Mucosa of rectum (tissue), 2 donors: Measurements from ENCODE around the gene SSPN.

Source experiments
- H3K27ac ChIP-seq, 2 donors: one replicate each; pipeline ENCODE4 v1.7.0; 2013; ENCODE audit warnings: inconsistent platforms in 2 of 2, low read depth in 2 of 2, low read length in 2 of 2
- H3K27me3 ChIP-seq, 2 donors: one replicate each; pipeline ENCODE4 v1.7.0; 2013; ENCODE audit warnings: low read length in 2 of 2; ENCODE audit not compliant: control insufficient read depth in 2 of 2, insufficient read depth in 2 of 2
- H3K36me3 ChIP-seq, 2 donors: one replicate each; pipeline ENCODE4 v1.7.0; 2013; ENCODE audit warnings: low read length in 2 of 2; ENCODE audit not compliant: control insufficient read depth in 2 of 2, insufficient read depth in 2 of 2
- H3K4me1 ChIP-seq, 2 donors: one replicate each; pipeline ENCODE4 v1.7.0; 2013; ENCODE audit warnings: low read length in 2 of 2, mild to moderate bottlenecking in 1 of 2; ENCODE audit not compliant: control insufficient read depth in 2 of 2, insufficient read depth in 2 of 2
- H3K4me3 ChIP-seq, 2 donors: one replicate each; pipeline ENCODE4 v1.7.0; 2013; ENCODE audit warnings: low read length in 2 of 2
- H3K9ac ChIP-seq, 2 donors: one replicate each; pipeline ENCODE4 v1.7.0; 2013; ENCODE audit warnings: low read length in 2 of 2, low read depth in 1 of 2, mild to moderate bottlenecking in 1 of 2
- H3K9me3 ChIP-seq, 2 donors: one replicate each; pipeline ENCODE4 v1.7.0; 2013; ENCODE audit warnings: low read length in 2 of 2; ENCODE audit not compliant: control insufficient read depth in 2 of 2
- donor health status: healthy.
- donor health status: Normal muscosa, but diverticular disease.

SSPN gene

GRCh38 chr12:26272851-26273250 is 77.5 kb downstream of the SSPN start:
- Histone ChIP-seq H3K9ac (no peak overlapping the region), H3K4me1 (peaks cover 8 to 26% of the 10 kb centered on the region in 2 donors), H3K9me3 (no peaks in the 10 kb centered on the region), H3K4me3 (no peak overlapping the region), H3K36me3 (no peaks in the 10 kb centered on the region), H3K27me3 (no peaks in the 10 kb centered on the region), H3K27ac (no peak overlapping the region)

DNA sequence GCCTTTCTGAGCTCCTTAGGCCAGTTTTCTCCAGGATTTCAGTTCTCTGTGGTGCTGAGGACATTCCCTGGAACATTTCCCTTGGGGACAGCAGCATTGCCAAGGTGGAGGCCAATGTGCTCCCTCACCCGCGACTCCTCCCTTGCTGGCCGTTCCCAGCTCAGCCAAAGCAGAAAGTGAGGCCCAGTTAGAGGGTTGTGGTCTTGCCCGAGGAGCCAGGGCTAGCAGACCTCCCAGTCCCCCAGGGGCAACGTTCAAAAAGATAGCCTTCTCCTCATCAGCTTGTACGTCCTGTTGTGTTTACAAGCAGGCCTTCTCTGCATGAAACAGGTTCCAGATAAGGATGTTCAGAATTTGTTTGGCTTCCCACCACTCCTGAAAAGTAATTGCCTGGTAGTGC is 78.4 kb downstream of the SSPN start:
- Histone ChIP-seq H3K9me3 (no peaks in the 10 kb centered on the region), H3K36me3 (no peaks in the 10 kb centered on the region), H3K4me3 (no peak overlapping the region), H3K9ac (no peak overlapping the region), H3K4me1 (peaks cover 8 to 26% of the 10 kb centered on the region in 2 donors), H3K27me3 (no peaks in the 10 kb centered on the region), H3K27ac (peak overlapping the region in 1 of 2 donors; percentile 85)

DNA sequence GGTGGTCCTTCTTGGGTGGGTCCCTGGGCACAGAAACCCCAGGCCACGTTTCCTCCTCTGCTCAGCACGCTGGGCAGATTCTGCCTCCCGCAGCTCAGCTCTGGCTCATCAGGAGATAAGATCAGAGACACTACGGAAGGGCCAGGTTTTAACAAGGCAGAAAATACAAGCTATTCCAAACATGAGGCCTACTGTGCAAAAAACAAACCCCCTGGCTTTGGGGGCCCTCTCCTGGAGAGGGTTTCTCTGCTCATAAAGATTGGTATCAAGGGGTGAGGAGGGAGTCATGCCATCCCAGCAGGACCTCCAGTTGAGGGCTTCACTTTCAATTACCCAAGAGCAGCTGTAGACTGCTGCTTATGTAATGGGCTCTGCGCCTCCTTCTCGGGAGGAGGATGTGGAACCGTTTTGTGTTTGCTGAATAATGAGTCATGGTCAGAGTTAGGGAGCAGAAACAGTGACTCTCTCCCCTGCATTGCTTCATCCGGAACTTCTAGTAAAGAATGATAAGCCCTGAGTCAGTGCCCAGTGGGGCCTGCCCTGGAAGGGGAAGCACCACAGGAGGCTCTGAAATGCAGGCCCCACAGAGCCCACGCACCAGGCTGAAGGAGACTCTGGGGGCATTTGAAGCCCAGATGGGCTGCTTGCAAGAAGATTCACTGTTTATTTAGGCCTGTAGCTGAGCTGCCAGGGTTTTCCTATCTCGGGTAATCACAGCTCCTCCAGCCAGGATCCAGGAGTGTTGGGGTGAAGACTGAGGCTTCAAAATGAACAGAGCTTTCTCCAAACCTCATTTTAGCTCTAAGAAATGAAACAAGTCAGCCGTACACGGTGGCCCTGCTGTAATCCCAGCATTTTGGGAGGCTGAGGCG is 79.3 kb downstream of the SSPN start:
- no peaks in the 10 kb centered on the region for H3K9me3 ChIP-seq
- H3K4me3 ChIP-seq = no peak overlapping the region
- peak overlapping the region; percentile 36 to 37 for H3K9ac ChIP-seq
- peaks cover 8 to 26% of the 10 kb centered on the region in 2 donors for H3K4me1 ChIP-seq
- no peaks in the 10 kb centered on the region for H3K36me3 ChIP-seq
- H3K27ac ChIP-seq = peak overlapping the region; percentile 78 to 85
- H3K27me3 ChIP-seq = no peaks in the 10 kb centered on the region

DNA sequence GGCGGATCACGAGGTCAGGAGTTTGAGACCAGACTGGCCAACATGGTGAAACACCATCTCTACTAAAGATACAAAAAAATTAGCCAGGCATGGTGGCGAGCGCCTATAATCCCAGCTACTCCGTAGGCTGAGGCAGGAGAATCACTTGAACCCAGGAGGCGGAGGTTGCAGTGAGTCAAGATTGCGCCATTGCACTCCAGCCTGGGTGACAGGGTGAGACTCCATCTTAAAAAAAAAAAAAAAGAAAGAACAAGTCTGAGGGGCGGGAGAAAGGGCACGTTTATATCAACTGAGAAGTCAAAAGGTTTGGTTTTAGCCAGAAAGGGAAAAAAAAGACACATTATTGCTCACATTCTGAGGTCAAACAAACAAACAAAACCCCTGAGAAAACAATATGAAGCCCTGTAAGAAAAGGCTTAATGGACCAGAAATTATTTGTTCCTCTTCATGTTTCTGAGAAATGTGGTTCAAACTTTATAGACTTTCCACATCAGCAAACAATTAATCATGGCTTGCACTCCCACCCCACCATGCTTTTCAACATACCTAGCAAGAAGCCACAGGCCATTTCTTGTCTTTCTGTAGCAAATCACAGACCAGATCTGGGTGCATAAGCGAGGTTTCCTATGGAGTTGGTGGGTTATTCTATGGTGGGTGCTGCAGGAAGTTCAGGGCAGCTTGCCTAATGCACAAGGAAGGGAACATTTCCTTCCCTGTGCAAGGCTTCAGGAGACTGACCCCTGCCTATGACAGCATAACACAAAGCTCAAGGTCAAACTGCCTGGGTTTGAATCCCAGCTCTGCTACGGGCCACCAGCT is 80.1 kb downstream of the SSPN start:
- Histone ChIP-seq H3K27ac (peak overlapping the region; percentile 70 to 85), H3K36me3 (no peaks in the 10 kb centered on the region), H3K27me3 (no peaks in the 10 kb centered on the region), H3K9me3 (no peaks in the 10 kb centered on the region), H3K4me3 (no peak overlapping the region), H3K9ac (no peak overlapping the region), H3K4me1 (peaks cover 8 to 26% of the 10 kb centered on the region in 2 donors)

DNA sequence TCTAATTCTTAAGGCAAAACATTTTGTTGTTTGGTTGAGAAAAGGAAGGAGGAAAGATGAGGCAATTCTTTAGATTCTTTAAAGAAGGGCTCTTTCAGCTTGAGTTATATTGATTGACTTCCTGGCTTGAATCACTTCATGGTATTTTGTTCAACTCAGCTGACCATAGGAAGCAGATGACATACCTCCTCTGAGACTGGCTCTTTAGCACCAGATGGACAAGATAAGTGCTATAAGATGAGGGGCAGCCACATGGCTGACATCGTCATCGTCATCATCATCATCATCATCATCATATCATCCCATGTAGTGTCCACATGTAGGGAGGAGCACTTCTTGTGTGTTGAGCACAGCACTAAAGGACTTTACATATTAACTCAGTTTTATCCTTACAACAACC is 81.3 kb downstream of the SSPN start:
- Histone ChIP-seq H3K27me3 (no peaks in the 10 kb centered on the region), H3K36me3 (no peaks in the 10 kb centered on the region), H3K9me3 (no peaks in the 10 kb centered on the region), H3K4me1 (peaks cover 8 to 24% of the 10 kb centered on the region in 2 donors), H3K27ac (no peak overlapping the region), H3K9ac (no peak overlapping the region), H3K4me3 (no peak overlapping the region)

DNA sequence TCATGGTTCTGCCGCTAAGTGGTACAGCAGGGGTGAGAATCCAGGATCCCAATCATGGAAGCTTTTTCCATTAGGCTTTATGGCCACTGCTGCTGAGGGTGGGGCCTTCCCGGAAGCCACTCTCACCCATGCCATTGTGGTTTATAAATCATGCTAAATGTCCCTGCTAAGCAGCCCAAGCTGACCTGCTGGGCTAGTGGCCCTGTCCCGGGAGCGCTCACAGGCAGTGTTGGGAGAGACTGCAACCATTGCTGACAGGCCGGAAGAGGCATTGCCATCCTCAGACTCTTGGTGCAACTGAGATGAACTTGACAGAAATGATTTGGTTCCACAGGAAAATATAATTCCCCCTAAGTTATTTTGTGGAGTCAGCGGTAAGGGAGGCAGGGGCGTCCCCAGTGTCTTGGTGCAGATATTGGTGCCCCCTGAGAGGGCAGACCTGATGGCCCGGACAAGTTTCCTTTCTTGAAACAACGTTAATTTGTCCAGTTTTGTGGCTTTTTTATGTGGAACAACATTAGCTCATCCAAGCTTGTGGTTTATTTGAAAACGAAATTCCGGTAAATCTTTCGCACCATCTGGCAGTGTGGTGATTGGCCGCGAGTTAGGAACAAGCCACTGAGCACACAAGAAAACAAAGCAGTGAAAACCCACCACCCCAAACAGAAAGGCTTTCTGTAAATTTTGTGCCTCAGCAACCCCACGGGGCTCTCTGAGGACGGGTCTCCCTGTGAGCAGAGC is 82.3 kb downstream of the SSPN start:
- peaks cover 8 to 19% of the 10 kb centered on the region in 2 donors for H3K4me1 ChIP-seq
- H3K9ac ChIP-seq = no peak overlapping the region
- H3K36me3 ChIP-seq = no peaks in the 10 kb centered on the region
- H3K9me3 ChIP-seq = no peaks in the 10 kb centered on the region
- H3K4me3 ChIP-seq = no peak overlapping the region
- no peaks in the 10 kb centered on the region for H3K27me3 ChIP-seq
- no peak overlapping the region for H3K27ac ChIP-seq

DNA sequence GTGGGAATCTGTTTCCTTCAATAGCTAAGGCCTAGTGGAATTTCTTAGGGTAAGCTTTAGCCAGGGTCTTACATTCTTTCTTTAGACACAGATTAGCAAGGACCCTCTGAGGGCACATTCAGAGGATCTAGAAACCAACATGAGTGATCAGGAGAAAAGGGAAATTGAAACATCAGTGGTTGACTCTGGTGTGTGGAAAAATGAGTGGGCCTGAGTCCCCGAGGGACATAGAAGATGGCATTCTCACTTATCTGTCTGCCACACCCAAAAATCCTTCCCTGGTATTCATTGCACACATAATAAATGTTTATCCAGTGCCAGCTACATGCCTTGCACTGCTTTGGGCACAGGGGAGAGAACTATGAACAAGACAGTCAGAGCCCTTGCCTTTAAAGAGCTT is 82.9 kb downstream of the SSPN start:
- no peaks in the 10 kb centered on the region for H3K36me3 ChIP-seq

DNA sequence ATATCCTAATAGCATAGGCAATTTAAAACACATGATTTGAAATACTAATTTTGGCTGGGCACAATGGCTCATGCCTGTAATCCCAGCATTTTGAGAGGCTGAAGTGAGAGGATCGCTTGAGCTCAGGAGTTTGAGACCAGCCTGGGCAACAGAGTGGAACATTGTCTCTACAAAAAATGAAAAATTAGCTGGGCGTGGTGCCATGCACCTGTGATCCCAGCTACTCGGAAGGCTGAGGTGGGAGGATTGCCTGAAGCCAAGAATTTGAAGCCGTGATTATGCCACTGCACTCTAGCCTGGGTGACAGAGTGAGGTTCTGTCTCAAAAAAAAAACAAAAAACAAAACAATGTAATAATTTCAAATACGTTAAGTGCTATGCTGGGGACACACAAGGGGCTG is 83.3 kb downstream of the SSPN start:
- no peaks in the 10 kb centered on the region for H3K27me3 ChIP-seq
- no peaks in the 10 kb centered on the region for H3K9me3 ChIP-seq
- no peak overlapping the region for H3K9ac ChIP-seq
- no peak overlapping the region for H3K4me3 ChIP-seq
- H3K36me3 ChIP-seq = no peaks in the 10 kb centered on the region
- peaks cover 8 to 17% of the 10 kb centered on the region in 2 donors for H3K4me1 ChIP-seq
- H3K27ac ChIP-seq = no peak overlapping the region

More for the DNA sequence above, 82.9 kb downstream of the SSPN start:
- H3K27me3 ChIP-seq = no peaks in the 10 kb centered on the region
- no peak overlapping the region for H3K9ac ChIP-seq
- H3K27ac ChIP-seq = no peak overlapping the region
- peaks cover 8 to 19% of the 10 kb centered on the region in 2 donors for H3K4me1 ChIP-seq
- H3K4me3 ChIP-seq = no peak overlapping the region
- no peaks in the 10 kb centered on the region for H3K9me3 ChIP-seq

GRCh38 chr12:26279091-26279490 is 83.7 kb downstream of the SSPN start:
- no peaks in the 10 kb centered on the region for H3K36me3 ChIP-seq

More at GRCh38 chr12:26279091-26279490, 83.7 kb downstream of the SSPN start:
- Histone ChIP-seq H3K9me3 (no peaks in the 10 kb centered on the region), H3K27ac (no peak overlapping the region), H3K9ac (no peak overlapping the region), H3K4me1 (peaks cover 8 to 13% of the 10 kb centered on the region in 2 donors), H3K27me3 (no peaks in the 10 kb centered on the region), H3K4me3 (no peak overlapping the region)
